H9 (cell line): ENCODE measurements around the gene VAV1. TPM values are rescaled to one million over a fixed set of nuclear protein-coding genes. Genes with fewer than 3 reads are reported as not detected.

Experiments
- DNase-seq: peaks from one replicate; pipeline ENCODE4 v3.0.0-alpha.2; 2017
- H2AFZ ChIP-seq: one replicate; pipeline ENCODE4 v1.6.1; 2013; ENCODE audit warnings: mild to moderate bottlenecking, low read length, control low read depth, moderate library complexity
- H2AK5ac ChIP-seq: 2 replicates; pipeline ENCODE4 v1.6.1; 2013; ENCODE audit warnings: low read length, control low read depth, mixed read lengths; ENCODE audit not compliant: insufficient read length
- H2BK120ac ChIP-seq: one replicate; pipeline ENCODE4 v1.6.1; 2013; ENCODE audit warnings: low read depth, mild to moderate bottlenecking, low read length, control low read depth, inconsistent platforms; ENCODE audit not compliant: poor library complexity, severe bottlenecking
- H2BK12ac ChIP-seq: 2 replicates; pipeline ENCODE4 v1.6.1; 2013; ENCODE audit warnings: low read length, control low read depth, mixed read lengths, low read depth; ENCODE audit not compliant: insufficient read length
- H2BK15ac ChIP-seq: 2 replicates; pipeline ENCODE4 v1.6.1; 2013; ENCODE audit warnings: low read depth, low read length, control low read depth
- H2BK20ac ChIP-seq: one replicate; pipeline ENCODE4 v1.6.1; 2013; ENCODE audit warnings: low read depth, mild to moderate bottlenecking, low read length, control low read depth, inconsistent platforms; ENCODE audit not compliant: poor library complexity, severe bottlenecking
- H2BK5ac ChIP-seq: 2 replicates; pipeline ENCODE4 v1.6.1; 2013; ENCODE audit warnings: low read length, control low read depth, mixed read lengths; ENCODE audit not compliant: insufficient read length
- H3K14ac ChIP-seq: 2 replicates; pipeline ENCODE4 v1.6.1; 2013; ENCODE audit warnings: low read length, control low read depth; ENCODE audit not compliant: insufficient read depth
- H3K18ac ChIP-seq: 2 replicates; pipeline ENCODE4 v1.6.1; 2013; ENCODE audit warnings: low read depth, mild to moderate bottlenecking, mixed read lengths, low read length, control low read depth; ENCODE audit not compliant: insufficient read length
- H3K23ac ChIP-seq: 2 replicates; pipeline ENCODE4 v1.6.1; 2013; ENCODE audit warnings: low read length, control low read depth, mixed read lengths, low read depth; ENCODE audit not compliant: insufficient read length
- H3K23me2 ChIP-seq: 2 replicates; pipeline ENCODE4 v1.6.1; 2013; ENCODE audit warnings: low read depth, mild to moderate bottlenecking, mixed read lengths, low read length, control low read depth; ENCODE audit not compliant: insufficient read length, poor library complexity, severe bottlenecking
- H3K27ac ChIP-seq: 2 replicates; pipeline ENCODE4 v1.5.1; 2013; ENCODE audit warnings: low read length, control low read depth, mixed read lengths, low read depth; ENCODE audit not compliant: insufficient read length
- H3K27me3 ChIP-seq: 2 replicates; pipeline ENCODE4 v1.6.1; 2013; ENCODE audit warnings: low read length, control low read depth, inconsistent platforms; ENCODE audit not compliant: insufficient read depth
- H3K4ac ChIP-seq: 2 replicates; pipeline ENCODE4 v1.6.1; 2013; ENCODE audit warnings: low read depth, mild to moderate bottlenecking, control low read depth, inconsistent platforms, low read length, moderate library complexity
- H3K4me1 ChIP-seq: 2 replicates; pipeline ENCODE4 v1.6.1; 2013; ENCODE audit warnings: low read length, control low read depth, inconsistent platforms; ENCODE audit not compliant: insufficient read depth
- H3K4me2 ChIP-seq: 2 replicates; pipeline ENCODE4 v1.6.1; 2013; ENCODE audit warnings: low read length, control low read depth, mixed read lengths; ENCODE audit not compliant: insufficient read length, insufficient read depth
- H3K56ac ChIP-seq: 2 replicates; pipeline ENCODE4 v1.6.1; 2013; ENCODE audit warnings: low read depth, mild to moderate bottlenecking, mixed read lengths, low read length, control low read depth; ENCODE audit not compliant: insufficient read length
- H3K79me1 ChIP-seq: 2 replicates; pipeline ENCODE4 v1.6.1; 2013; ENCODE audit warnings: low read depth, mild to moderate bottlenecking, moderate library complexity, low read length, control low read depth, inconsistent platforms; ENCODE audit not compliant: insufficient read depth, poor library complexity, severe bottlenecking
- H3K79me2 ChIP-seq: 2 replicates; pipeline ENCODE4 v1.6.1; 2013; ENCODE audit warnings: low read length, control low read depth, inconsistent platforms; ENCODE audit not compliant: insufficient read depth
- H3K9ac ChIP-seq: 2 replicates; pipeline ENCODE4 v1.6.1; 2013; ENCODE audit warnings: low read length, control low read depth, mixed read lengths; ENCODE audit not compliant: insufficient read length; ENCODE audit errors: extremely low read depth
- H3K9me3 ChIP-seq: one replicate; pipeline ENCODE4 v1.6.1; 2013; ENCODE audit warnings: low read depth, low read length, inconsistent platforms; ENCODE audit not compliant: control insufficient read depth
- H3T11ph ChIP-seq: one replicate; pipeline ENCODE4 v1.6.1; 2013; ENCODE audit warnings: mild to moderate bottlenecking, low read length, control low read depth, inconsistent platforms
- H4K20me1 ChIP-seq: one replicate; pipeline ENCODE4 v1.6.1; 2013; ENCODE audit not compliant: control insufficient read depth, insufficient read length, insufficient read depth
- H4K5ac ChIP-seq: 2 replicates; pipeline ENCODE4 v1.6.1; 2013; ENCODE audit warnings: low read depth, mild to moderate bottlenecking, mixed read lengths, low read length, control low read depth; ENCODE audit not compliant: insufficient read length
- H4K8ac ChIP-seq: replicated peaks from 2 replicates; pipeline ENCODE4 v1.6.1; 2013; ENCODE audit warnings: low read length, control low read depth, mixed read lengths, low read depth; ENCODE audit not compliant: insufficient read length
- H4K91ac ChIP-seq: 2 replicates; pipeline ENCODE4 v1.6.1; 2013; ENCODE audit warnings: low read depth, mild to moderate bottlenecking, moderate library complexity, mixed read lengths, low read length, control low read depth; ENCODE audit not compliant: insufficient read length
- H3K27ac Mint-ChIP-seq, 3 experiments: 2 replicates in 2 of 3; 3 replicates in 1 of 3; pipeline ENCODE4 v1.8.0; 2020 to 2021; ENCODE audit warnings: mixed read lengths in 3 of 3, mild to moderate bottlenecking in 1 of 3, moderate library complexity in 1 of 3
- H3K27me3 Mint-ChIP-seq: 2 replicates; pipeline ENCODE4 v1.8.0; 2021; ENCODE audit warnings: low read depth, mild to moderate bottlenecking, moderate library complexity, mixed read lengths
- H3K36me3 Mint-ChIP-seq, 3 experiments: 2 replicates in 2 of 3; 3 replicates in 1 of 3; pipeline ENCODE4 v1.8.0; 2020 to 2021; ENCODE audit warnings: low read depth in 3 of 3, mixed read lengths in 3 of 3; ENCODE audit not compliant: insufficient read depth in 1 of 3
- H3K4me1 Mint-ChIP-seq, 2 experiments: 2 replicates each; pipeline ENCODE4 v1.8.0; 2020; ENCODE audit warnings: mixed read lengths in 2 of 2
- H3K4me3 Mint-ChIP-seq, 2 experiments: 2 replicates in 1 of 2; 3 replicates in 1 of 2; pipeline ENCODE4 v1.8.0; 2020 to 2021; ENCODE audit warnings: mild to moderate bottlenecking in 2 of 2, mixed read lengths in 2 of 2, moderate library complexity in 1 of 2
- H3K9me3 Mint-ChIP-seq, 2 experiments: 2 replicates in 1 of 2; 3 replicates in 1 of 2; pipeline ENCODE4 v1.8.0; 2020; ENCODE audit warnings: mild to moderate bottlenecking in 2 of 2, mixed read lengths in 2 of 2, moderate library complexity in 1 of 2
- WGBS: extraction: QIAGEN DNeasy Blood & Tissue Kit; methylation state at CpG from one replicate; pipeline ENCODE4 v1.1.7; 2013; ENCODE audit warnings: missing lambda C conversion rate, low lambda C conversion rate, mixed read lengths; ENCODE audit not compliant: insufficient read length; ENCODE audit errors: extremely low coverage; 5-methylcytosine and 5-hydroxymethylcytosine counted together
- total RNA-seq: library from RNA; stranded (reverse); gene quantifications from 2 replicates; pipeline ENCODE4 v1.2.1, GENCODE V29; 2021
- TF ChIP-seq, protein P1 (sequence below): fragments of 200-600 bp; sonication (generic); conservative IDR thresholded peaks from 3 replicates; pipeline ENCODE4 v1.8.0; 2021; ENCODE audit warnings: antibody characterized with exemption, mild to moderate bottlenecking

Gene VAV1
- total RNA-seq, 1 experiment from 2014 or later = 0.90 TPM

DNA sequence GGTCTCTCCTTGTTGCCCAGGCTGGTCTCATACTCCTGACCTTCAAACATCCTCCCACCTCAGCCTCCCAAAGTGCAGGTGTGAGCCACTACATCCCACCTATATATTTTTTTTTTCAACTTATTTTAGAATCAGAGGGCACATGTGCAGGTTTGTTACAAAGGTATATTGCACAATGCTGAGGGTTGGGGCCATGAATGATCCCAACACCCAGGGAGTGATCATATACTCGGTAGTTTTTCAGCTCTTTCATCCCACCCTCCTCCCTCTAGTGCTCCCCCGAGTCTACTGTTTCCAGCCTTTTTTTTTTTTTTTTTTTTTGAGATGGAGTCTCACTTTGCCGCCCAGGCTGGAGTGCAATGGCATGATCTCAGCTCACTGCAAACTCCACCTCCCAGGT is 76.5 kb downstream of the VAV1 start:
- WGBS = no CpG with 5 or more reads among the region's 3 CpGs
- no peak overlapping the region for H3K4ac ChIP-seq
- peaks cover under 1 to 57% of the 10 kb centered on the region in 2 experiments; a peak in 3 of 5 replicates for H3K9me3 Mint-ChIP-seq
- no peak overlapping the region for H2AFZ ChIP-seq
- no peak overlapping the region for H3K4me2 ChIP-seq
- H3K23ac ChIP-seq = no peak overlapping the region
- H3K4me3 Mint-ChIP-seq = no peak overlapping the region
- no peak overlapping the region for H4K8ac ChIP-seq
- H3K4me1 Mint-ChIP-seq = no peaks in the 10 kb centered on the region
- no peak overlapping the region for H4K5ac ChIP-seq
- H3K27ac ChIP-seq = no peak overlapping the region
- no peak for DNase-seq
- no peak overlapping the region for H3T11ph ChIP-seq
- no peak overlapping the region for H2BK12ac ChIP-seq
- H3K9ac ChIP-seq = no peak overlapping the region
- no peak overlapping the region for H3K18ac ChIP-seq
- TF ChIP-seq, protein P1, sequence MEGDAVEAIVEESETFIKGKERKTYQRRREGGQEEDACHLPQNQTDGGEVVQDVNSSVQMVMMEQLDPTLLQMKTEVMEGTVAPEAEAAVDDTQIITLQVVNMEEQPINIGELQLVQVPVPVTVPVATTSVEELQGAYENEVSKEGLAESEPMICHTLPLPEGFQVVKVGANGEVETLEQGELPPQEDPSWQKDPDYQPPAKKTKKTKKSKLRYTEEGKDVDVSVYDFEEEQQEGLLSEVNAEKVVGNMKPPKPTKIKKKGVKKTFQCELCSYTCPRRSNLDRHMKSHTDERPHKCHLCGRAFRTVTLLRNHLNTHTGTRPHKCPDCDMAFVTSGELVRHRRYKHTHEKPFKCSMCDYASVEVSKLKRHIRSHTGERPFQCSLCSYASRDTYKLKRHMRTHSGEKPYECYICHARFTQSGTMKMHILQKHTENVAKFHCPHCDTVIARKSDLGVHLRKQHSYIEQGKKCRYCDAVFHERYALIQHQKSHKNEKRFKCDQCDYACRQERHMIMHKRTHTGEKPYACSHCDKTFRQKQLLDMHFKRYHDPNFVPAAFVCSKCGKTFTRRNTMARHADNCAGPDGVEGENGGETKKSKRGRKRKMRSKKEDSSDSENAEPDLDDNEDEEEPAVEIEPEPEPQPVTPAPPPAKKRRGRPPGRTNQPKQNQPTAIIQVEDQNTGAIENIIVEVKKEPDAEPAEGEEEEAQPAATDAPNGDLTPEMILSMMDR = no peak
- no peaks in the 10 kb centered on the region for H4K20me1 ChIP-seq
- no peak overlapping the region for H2BK20ac ChIP-seq
- H3K36me3 Mint-ChIP-seq = no peaks in the 10 kb centered on the region
- no peaks in the 10 kb centered on the region for H3K4me1 ChIP-seq
- no peak overlapping the region for H2BK15ac ChIP-seq
- no peaks in the 10 kb centered on the region for H3K9me3 ChIP-seq
- no peaks in the 10 kb centered on the region for H3K27me3 ChIP-seq
- no peaks in the 10 kb centered on the region for H3K79me1 ChIP-seq
- peaks cover 2% of the 10 kb centered on the region for H3K23me2 ChIP-seq
- no peak overlapping the region for H3K27ac Mint-ChIP-seq
- no peaks in the 10 kb centered on the region for H3K79me2 ChIP-seq
- H3K56ac ChIP-seq = no peak overlapping the region
- H4K91ac ChIP-seq = no peak overlapping the region
- H2BK120ac ChIP-seq = no peak overlapping the region
- H2AK5ac ChIP-seq = no peak overlapping the region
- H3K27me3 Mint-ChIP-seq = no peaks in the 10 kb centered on the region; the same call in 1 of the 2 replicates
- no peak overlapping the region for H2BK5ac ChIP-seq
- no peak overlapping the region for H3K14ac ChIP-seq
